Fibroblast of mammary gland (primary cell): ENCODE measurements around the gene CTNNA3.

Source experiments
- DNase-seq: peaks from one replicate; pipeline ENCODE4 v3.0.0-alpha.2; 2010; ENCODE audit warnings: low read depth
- H3K4me3 ChIP-seq: 2 replicates; pipeline ENCODE4 v1.5.1; 2011; ENCODE audit warnings: low read depth, mild to moderate bottlenecking, low read length, moderate library complexity; ENCODE audit not compliant: control insufficient read depth
- TF ChIP-seq, protein P1 (sequence below): conservative IDR thresholded peaks from 2 replicates; pipeline ENCODE4 v1.5.1; 2011; ENCODE audit warnings: low read depth, low read length, inconsistent platforms; ENCODE audit not compliant: control insufficient read depth, insufficient read depth

Gene CTNNA3

DNA sequence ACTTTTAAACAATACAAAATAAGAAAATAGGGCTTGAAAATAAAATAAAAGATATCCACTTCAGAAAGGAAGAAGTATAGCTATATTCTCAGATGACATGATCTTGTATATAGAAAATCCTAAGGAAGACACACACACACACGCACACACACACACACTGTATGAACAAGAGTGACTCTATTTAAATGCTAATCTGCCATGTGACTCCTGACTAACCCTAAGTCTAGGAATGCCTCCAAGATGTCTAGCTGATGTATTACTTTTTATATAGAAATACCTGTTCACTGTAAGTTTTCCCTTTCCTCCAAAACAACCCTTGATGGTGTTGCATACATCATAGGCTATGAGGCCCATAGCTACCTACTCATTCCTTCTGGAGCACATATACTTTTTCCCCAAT lies 943.3 kb downstream of the CTNNA3 start:
- no peak overlapping the region for H3K4me3 ChIP-seq
- TF ChIP-seq, protein P1, sequence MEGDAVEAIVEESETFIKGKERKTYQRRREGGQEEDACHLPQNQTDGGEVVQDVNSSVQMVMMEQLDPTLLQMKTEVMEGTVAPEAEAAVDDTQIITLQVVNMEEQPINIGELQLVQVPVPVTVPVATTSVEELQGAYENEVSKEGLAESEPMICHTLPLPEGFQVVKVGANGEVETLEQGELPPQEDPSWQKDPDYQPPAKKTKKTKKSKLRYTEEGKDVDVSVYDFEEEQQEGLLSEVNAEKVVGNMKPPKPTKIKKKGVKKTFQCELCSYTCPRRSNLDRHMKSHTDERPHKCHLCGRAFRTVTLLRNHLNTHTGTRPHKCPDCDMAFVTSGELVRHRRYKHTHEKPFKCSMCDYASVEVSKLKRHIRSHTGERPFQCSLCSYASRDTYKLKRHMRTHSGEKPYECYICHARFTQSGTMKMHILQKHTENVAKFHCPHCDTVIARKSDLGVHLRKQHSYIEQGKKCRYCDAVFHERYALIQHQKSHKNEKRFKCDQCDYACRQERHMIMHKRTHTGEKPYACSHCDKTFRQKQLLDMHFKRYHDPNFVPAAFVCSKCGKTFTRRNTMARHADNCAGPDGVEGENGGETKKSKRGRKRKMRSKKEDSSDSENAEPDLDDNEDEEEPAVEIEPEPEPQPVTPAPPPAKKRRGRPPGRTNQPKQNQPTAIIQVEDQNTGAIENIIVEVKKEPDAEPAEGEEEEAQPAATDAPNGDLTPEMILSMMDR: no peak
- DNase-seq: peak; percentile 1

- no peak overlapping the region for H3K4me3 ChIP-seq
- DNase-seq: no peak
- TF ChIP-seq, protein P1: no peak
Observed at GRCh38 chr10:66748217-66748616, 947.8 kb downstream of the CTNNA3 start.

GRCh38 chr10:66747451-66747850 lies 948.5 kb downstream of the CTNNA3 start:
- TF ChIP-seq, protein P1: no peak
- no peak overlapping the region for H3K4me3 ChIP-seq
- peak; percentile 14 for DNase-seq

DNA sequence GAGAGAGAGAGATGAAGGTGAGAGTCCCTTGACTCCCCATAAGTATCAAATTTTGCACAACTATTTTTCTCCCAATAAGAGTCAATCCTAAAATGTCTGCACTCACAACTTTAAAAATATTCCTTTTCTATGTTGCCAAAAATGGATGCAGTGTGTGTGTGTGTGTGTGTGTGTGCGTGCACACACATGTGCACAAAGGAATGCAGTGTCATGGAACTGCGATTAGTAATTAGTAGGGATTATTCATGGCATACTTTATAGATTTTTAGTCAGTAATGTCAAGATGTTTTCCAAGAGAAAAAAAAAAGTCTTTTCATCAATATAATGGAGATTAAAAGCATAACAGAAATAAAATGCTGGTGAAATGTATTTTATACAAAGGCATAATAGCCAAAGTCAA lies 949.3 kb downstream of the CTNNA3 start:
- no peak overlapping the region for H3K4me3 ChIP-seq
- no peak for DNase-seq
- TF ChIP-seq, protein P1: no peak

DNA sequence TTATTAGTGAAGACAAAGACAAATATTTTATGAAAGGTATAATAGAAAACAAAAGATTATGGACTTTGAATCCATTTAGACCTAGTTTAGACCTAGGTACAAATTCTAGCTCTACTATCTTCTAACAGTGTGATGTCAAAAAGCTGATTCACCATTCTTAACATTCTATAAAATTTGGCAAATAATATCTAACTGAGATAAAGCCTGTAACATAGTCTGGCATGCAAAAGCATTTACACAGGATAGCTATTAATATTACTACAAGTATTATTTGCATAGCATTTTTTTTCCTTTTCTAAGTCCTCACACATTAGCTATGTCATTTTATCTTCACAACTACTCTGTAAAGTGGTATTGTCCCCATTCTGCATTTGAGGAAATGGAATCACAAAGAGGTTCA lies 949.7 kb downstream of the CTNNA3 start:
- TF ChIP-seq, protein P1: no peak
- no peak for DNase-seq

GRCh38 chr10:66744915-66745314 lies 951.1 kb downstream of the CTNNA3 start:
- TF ChIP-seq, protein P1: no peak
- no peak overlapping the region for H3K4me3 ChIP-seq
- DNase-seq: no peak

More for the DNA sequence above, 949.7 kb downstream of the CTNNA3 start:
- no peak overlapping the region for H3K4me3 ChIP-seq

- TF ChIP-seq, protein P1: no peak
- H3K4me3 ChIP-seq: no peak overlapping the region
- DNase-seq: no peak
Observed at GRCh38 chr10:66737241-66737640, 958.8 kb downstream of the CTNNA3 start.
